Stimulated activated CD4-positive, alpha-beta T cell treated with anti-CD3 and anti-CD28 coated beads, Interleukin-2, amount 100 ng/mL, for 4 hours (primary cell): ENCODE data around the gene EXOC8.

Source experiments
- DNase-seq: peaks from one replicate; pipeline ENCODE4 v3.0.0-alpha.2; 2020; ENCODE audit warnings: low read depth

EXOC8 gene

GRCh38 chr1:231313661-231314060, 24.0 kb downstream of the EXOC8 start:
- no peak for DNase-seq

- DNase-seq: no peak
Measured at GRCh38 chr1:231312432-231312788, 25.2 kb downstream of the EXOC8 start.

GRCh38 chr1:231311720-231312431, 25.8 kb downstream of the EXOC8 start:
- DNase-seq: no peak

- no peak for DNase-seq
Measured at GRCh38 chr1:231310391-231310934, 27.2 kb downstream of the EXOC8 start.

- no peak for DNase-seq
Measured at GRCh38 chr1:231301990-231302389, 35.7 kb downstream of the EXOC8 start.

GRCh38 chr1:231295938-231296337, 41.7 kb downstream of the EXOC8 start:
- no peak for DNase-seq

GRCh38 chr1:231286603-231287002, 51.0 kb downstream of the EXOC8 start:
- no peak for DNase-seq

GRCh38 chr1:231284441-231284840, 53.2 kb downstream of the EXOC8 start:
- no peak for DNase-seq
